ENCODE results near the gene SFRP4.

DNA sequence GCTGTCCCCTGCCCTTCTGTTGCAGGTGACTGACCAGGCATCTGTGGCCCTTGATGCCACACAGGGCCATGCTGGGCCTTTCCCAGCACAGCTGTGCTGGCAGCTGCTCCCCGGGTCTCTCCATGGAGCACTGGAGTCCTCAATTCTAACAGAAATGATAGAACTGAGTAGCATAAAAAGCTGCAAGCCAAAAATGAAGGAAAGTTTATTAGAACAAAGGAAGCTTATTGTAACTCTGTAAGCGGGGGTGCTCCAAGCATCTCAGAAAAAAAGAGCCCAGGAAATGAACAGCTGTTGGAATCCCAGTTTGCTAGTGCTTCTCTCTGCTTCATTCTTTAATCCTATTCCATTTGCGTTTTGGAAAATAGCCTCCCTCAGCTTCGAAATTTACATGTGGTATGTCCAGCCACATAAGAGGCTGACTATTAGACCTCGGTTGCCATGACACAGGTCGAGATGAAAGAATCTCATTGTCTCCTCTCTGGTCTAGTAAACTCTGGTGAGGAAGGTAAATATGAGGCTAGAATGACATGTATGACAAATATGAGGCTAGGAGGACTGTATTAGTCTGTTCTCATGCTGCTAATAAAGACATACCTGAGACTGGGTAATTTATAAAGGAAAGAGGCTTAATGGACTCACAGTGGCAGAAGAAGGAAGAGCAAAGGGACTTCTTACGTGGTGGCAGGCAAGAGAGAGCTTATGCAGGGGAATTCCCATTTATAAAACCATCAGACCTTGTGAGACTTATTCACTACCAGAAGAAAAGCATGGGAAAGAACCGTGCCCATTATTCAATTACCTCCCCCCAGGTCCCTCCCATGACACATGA lies 27.5 kb upstream of the SFRP4 start:
- TF ChIP-seq YY1 (IDR thresholded peaks at IDR 0.05; ENCODE audit: low read depth, low read length) (no peak), POLR2A (IDR thresholded peaks at IDR 0.05; ENCODE audit: control extremely low read depth in 1 of 2, low read depth in 2 of 2, low read length in 2 of 2) (no peak), POLR2AphosphoS5 (IDR thresholded peaks at IDR 0.05; ENCODE audit: low read depth, low read length) (no peak), TAF1 (IDR thresholded peaks at IDR 0.05; ENCODE audit: low read depth, low read length) (no peak), EP300 (IDR thresholded peaks at IDR 0.05; ENCODE audit: borderline replicate concordance in 1 of 2, low read depth in 2 of 2, low read length in 2 of 2) (no peak), TEAD4 (IDR thresholded peaks at IDR 0.05; ENCODE audit: low read depth, low read length) (no peak), RAD21 (IDR thresholded peaks at IDR 0.05 in 1 of 2, conservative IDR thresholded peaks at IDR 0.05 in 1 of 2; ENCODE audit: low read depth in 2 of 2, low read length in 2 of 2) (no peak)
- TF ChIP-seq, protein P1, sequence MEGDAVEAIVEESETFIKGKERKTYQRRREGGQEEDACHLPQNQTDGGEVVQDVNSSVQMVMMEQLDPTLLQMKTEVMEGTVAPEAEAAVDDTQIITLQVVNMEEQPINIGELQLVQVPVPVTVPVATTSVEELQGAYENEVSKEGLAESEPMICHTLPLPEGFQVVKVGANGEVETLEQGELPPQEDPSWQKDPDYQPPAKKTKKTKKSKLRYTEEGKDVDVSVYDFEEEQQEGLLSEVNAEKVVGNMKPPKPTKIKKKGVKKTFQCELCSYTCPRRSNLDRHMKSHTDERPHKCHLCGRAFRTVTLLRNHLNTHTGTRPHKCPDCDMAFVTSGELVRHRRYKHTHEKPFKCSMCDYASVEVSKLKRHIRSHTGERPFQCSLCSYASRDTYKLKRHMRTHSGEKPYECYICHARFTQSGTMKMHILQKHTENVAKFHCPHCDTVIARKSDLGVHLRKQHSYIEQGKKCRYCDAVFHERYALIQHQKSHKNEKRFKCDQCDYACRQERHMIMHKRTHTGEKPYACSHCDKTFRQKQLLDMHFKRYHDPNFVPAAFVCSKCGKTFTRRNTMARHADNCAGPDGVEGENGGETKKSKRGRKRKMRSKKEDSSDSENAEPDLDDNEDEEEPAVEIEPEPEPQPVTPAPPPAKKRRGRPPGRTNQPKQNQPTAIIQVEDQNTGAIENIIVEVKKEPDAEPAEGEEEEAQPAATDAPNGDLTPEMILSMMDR (IDR thresholded peaks at IDR 0.05; ENCODE audit: control extremely low read depth in 1 of 3, insufficient read depth in 1 of 3, low read depth in 1 of 3, low read length in 3 of 3), result no peak

Data from H1 (cell line).